Stimulated activated CD8-positive, alpha-beta memory T cell treated with anti-CD3 and anti-CD28 coated beads, Interleukin-2, amount 100 ng/mL, for 1 hour (primary cell): ENCODE measurements around the gene ACOT13.
"Not testable (repeated sequence)": the region's sequence is repeated elsewhere in the genome, so short reads cannot be mapped to it uniquely, and the experiment has no call there.

Experiments used
- DNase-seq, 2 donors: peaks; one replicate each; pipeline ENCODE4 v3.0.0-alpha.2; 2020; ENCODE audit warnings: low read depth in 2 of 2

The ACOT13 gene

GRCh38 chr6:24692848-24693592, 26.1 kb downstream of the ACOT13 start:
- no peak for DNase-seq

GRCh38 chr6:24694198-24694597, 27.3 kb downstream of the ACOT13 start:
- DNase-seq = no peak

- DNase-seq = not testable (repeated sequence)
These were observed 28.8 kb downstream of the ACOT13 start for GRCh38 chr6:24695635-24696034.

- DNase-seq = no peak
These were observed 29.2 kb downstream of the ACOT13 start for GRCh38 chr6:24696097-24696496.

GRCh38 chr6:24699521-24700359, 32.9 kb downstream of the ACOT13 start:
- DNase-seq = no peak

- DNase-seq = no peak
These were observed 35.9 kb downstream of the ACOT13 start for GRCh38 chr6:24702720-24703282.

- no peak for DNase-seq
These were observed 37.6 kb downstream of the ACOT13 start for GRCh38 chr6:24704468-24704867.

- DNase-seq = no peak
These were observed 41.7 kb downstream of the ACOT13 start for GRCh38 chr6:24708612-24709011.

- no peak for DNase-seq
These were observed 42.3 kb downstream of the ACOT13 start for GRCh38 chr6:24709014-24709711.

GRCh38 chr6:24710519-24711303, 43.8 kb downstream of the ACOT13 start:
- no peak for DNase-seq

GRCh38 chr6:24716602-24717148, 49.8 kb downstream of the ACOT13 start:
- not testable (repeated sequence) for DNase-seq

- no peak for DNase-seq
These were observed 51.7 kb downstream of the ACOT13 start for GRCh38 chr6:24718449-24719124.

- no peak for DNase-seq
These were observed 52.5 kb downstream of the ACOT13 start, which contains the start of gene C6orf62 for GRCh38 chr6:24719125-24719971. Gene C6orf62 (minus strand): TSS chr6:24719154. CDS start chr6:24718668, 486 bp downstream.

GRCh38 chr6:24720131-24720603, 53.3 kb downstream of the ACOT13 start:
- peak; percentile 60 to 66 for DNase-seq

GRCh38 chr6:24720604-24721460, 54.0 kb downstream of the ACOT13 start:
- DNase-seq = peak; percentile 99 to 100

- DNase-seq = no peak
These were observed 54.8 kb downstream of the ACOT13 start for GRCh38 chr6:24721461-24722215.

- no peak for DNase-seq
These were observed 56.4 kb downstream of the ACOT13 start for GRCh38 chr6:24723270-24723669.
